ENCODE measurements around the gene TC2N.

GRCh38 chr14:91848504-91849001 is 18.8 kb downstream of the TC2N start:
- TF ChIP-seq BHLHE40 (IDR thresholded peaks at IDR 0.05; ENCODE audit: low read depth, low read length) (no peak), RFX5 (IDR thresholded peaks at IDR 0.05; ENCODE audit: low read depth, low read length) (no peak)
